IPS DF 6.9 (cell line): ENCODE results near the gene TMA7.

Experiments
- DNase-seq: peaks from one replicate; pipeline ENCODE4 v3.0.0-alpha.2; 2013; ENCODE audit warnings: low read depth, low spot score
- H3K27ac ChIP-seq: one replicate; pipeline ENCODE4 v1.5.1; 2013; ENCODE audit warnings: low read length, control low read depth
- H3K27me3 ChIP-seq: 2 replicates; pipeline ENCODE4 v1.6.1; 2013; ENCODE audit warnings: mild to moderate bottlenecking, low read length; ENCODE audit not compliant: control insufficient read depth, insufficient read depth
- H3K36me3 ChIP-seq: 2 replicates; pipeline ENCODE4 v1.6.1; 2013; ENCODE audit warnings: low read length; ENCODE audit not compliant: control insufficient read depth, insufficient read depth
- H3K4me1 ChIP-seq: 2 replicates; pipeline ENCODE4 v1.6.1; 2013; ENCODE audit warnings: low read length; ENCODE audit not compliant: control insufficient read depth, insufficient read depth
- H3K4me3 ChIP-seq: 2 replicates; pipeline ENCODE4 v1.5.1; 2013; ENCODE audit warnings: mild to moderate bottlenecking, low read length
- H3K9me3 ChIP-seq: 2 replicates; pipeline ENCODE4 v1.6.1; 2013; ENCODE audit warnings: low read length, inconsistent platforms; ENCODE audit not compliant: control insufficient read depth, insufficient read depth
- WGBS: extraction: QIAGEN DNeasy Blood & Tissue Kit; methylation state at CpG from one replicate; pipeline ENCODE4 v1.1.7; 2013; ENCODE audit warnings: mixed read lengths, missing lambda C conversion rate; ENCODE audit not compliant: insufficient read length, insufficient coverage; 5-methylcytosine and 5-hydroxymethylcytosine counted together

TMA7 gene

DNA sequence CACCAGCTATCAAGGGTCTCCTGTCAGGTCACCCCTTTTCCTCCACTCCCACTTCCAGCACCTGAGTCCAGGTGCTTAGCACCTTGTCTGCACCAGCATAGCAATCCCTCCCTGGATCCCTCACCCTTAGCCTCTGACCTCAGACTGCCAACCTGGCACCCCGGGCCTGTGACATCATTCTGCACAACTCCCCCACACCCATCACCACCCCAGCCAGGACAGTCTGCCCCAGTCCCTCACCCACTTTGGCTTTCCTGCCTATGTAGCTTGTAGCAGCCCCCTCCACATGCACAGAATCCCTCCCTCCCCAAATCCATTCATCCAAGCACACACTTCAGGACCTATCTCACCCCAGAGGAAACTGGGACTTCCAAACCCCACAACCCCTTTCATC lies 9.4 kb upstream of the TMA7 start:
- no CpG with 5 or more reads among the region's 1 CpG for WGBS
- Histone ChIP-seq H3K4me1 (peaks cover 13% of the 10 kb centered on the region), H3K9me3 (no peaks in the 10 kb centered on the region), H3K27ac (no peak overlapping the region), H3K36me3 (peaks cover 13% of the 10 kb centered on the region; the same call in 1 of the 2 replicates), H3K27me3 (no peaks in the 10 kb centered on the region), H3K4me3 (no peak overlapping the region)
- DNase-seq, result no peak

DNA sequence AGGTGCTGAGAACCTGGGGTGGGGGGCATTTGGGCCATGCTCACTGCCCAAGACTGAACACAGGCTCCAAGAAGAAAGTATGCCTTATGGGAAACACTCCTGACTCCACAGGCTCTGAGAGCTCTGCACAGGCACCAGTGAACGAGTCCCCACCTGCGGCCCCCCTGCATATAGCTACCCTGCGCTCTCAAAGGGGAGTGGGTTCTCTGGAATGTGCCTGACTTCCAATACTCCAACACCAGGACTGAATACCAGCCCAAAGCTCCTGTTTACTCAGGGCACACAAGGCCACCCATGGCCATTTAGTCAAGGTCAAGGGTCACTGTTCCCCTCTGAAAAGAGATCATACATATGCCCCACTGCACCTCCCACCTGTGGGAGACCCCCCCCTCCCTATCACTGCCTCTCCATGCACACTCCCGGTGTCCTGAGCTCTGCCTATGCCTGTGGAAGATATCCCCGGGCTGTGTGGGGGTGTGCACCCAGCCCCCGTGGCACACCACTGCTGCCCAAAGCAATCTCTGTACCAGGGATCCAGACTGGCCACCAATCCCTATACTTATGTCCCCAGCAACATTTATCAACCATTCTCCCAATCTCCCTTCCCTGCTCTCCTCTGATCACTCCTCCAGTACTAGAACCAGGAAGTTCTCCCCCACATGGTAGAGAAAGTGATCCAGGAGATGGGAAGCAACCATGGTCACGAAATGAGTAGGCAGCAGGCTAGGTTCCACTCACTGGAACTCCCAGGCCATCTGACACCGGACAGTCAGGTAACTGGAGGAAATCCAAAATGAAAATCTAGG lies 8.6 kb upstream of the TMA7 start:
- no peaks in the 10 kb centered on the region for H3K9me3 ChIP-seq
- H3K27ac ChIP-seq, result no peak overlapping the region
- no peak for DNase-seq
- WGBS, result no CpG with 5 or more reads among the region's 8 CpGs
- H3K4me3 ChIP-seq, result no peak overlapping the region
- peaks cover 13% of the 10 kb centered on the region for H3K4me1 ChIP-seq
- H3K36me3 ChIP-seq, result peaks cover 13% of the 10 kb centered on the region; the same call in 1 of the 2 replicates
- H3K27me3 ChIP-seq, result no peaks in the 10 kb centered on the region

- peaks cover 11% of the 10 kb centered on the region for H3K4me1 ChIP-seq
- H3K27me3 ChIP-seq, result no peaks in the 10 kb centered on the region
- peaks cover 13% of the 10 kb centered on the region; the same call in 1 of the 2 replicates for H3K36me3 ChIP-seq
- no peak overlapping the region for H3K4me3 ChIP-seq
- DNase-seq, result no peak
- WGBS, result no CpG with 5 or more reads among the region's 16 CpGs
- no peak overlapping the region for H3K27ac ChIP-seq
- H3K9me3 ChIP-seq, result no peaks in the 10 kb centered on the region
Measured at GRCh38 chr3:48432411-48433371, 7.4 kb upstream of the TMA7 start.

- Histone ChIP-seq H3K4me3 (no peak overlapping the region), H3K4me1 (peaks cover 11% of the 10 kb centered on the region), H3K27me3 (no peaks in the 10 kb centered on the region), H3K27ac (no peak overlapping the region), H3K9me3 (no peaks in the 10 kb centered on the region), H3K36me3 (peaks cover 13% of the 10 kb centered on the region; the same call in 1 of the 2 replicates)
- no peak for DNase-seq
- WGBS, result no CpG with 5 or more reads among the region's 12 CpGs
Measured at GRCh38 chr3:48433472-48434118, 6.5 kb upstream of the TMA7 start.

- Histone ChIP-seq H3K4me3 (no peak overlapping the region), H3K36me3 (peaks cover 13% of the 10 kb centered on the region; the same call in 1 of the 2 replicates), H3K27me3 (no peaks in the 10 kb centered on the region), H3K9me3 (no peaks in the 10 kb centered on the region), H3K27ac (no peak overlapping the region), H3K4me1 (peaks cover 11% of the 10 kb centered on the region)
- WGBS, result no CpG with 5 or more reads among the region's 15 CpGs
- DNase-seq, result no peak
Measured at GRCh38 chr3:48434591-48435222, 5.3 kb upstream of the TMA7 start.

DNA sequence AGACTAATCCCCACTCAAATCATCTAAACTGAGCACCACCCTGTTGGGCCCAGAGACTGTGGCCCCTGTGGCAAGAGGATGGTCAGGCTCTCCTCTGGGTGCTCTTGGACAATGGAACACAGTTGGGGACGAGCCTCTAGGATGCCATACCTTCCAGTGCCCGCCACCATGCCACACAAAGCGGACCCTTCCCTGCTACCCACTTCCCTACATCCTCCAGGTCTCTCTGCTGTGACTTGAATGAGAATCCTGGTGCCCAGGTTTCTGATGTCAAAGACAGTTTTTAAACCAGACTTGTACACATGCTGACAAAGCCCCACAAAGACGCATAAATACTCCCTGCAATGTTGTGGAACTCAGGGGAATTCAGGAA lies 4.8 kb upstream of the TMA7 start:
- Histone ChIP-seq H3K4me3 (no peak overlapping the region), H3K9me3 (no peaks in the 10 kb centered on the region), H3K4me1 (peaks cover 11% of the 10 kb centered on the region), H3K27me3 (no peaks in the 10 kb centered on the region), H3K27ac (no peak overlapping the region), H3K36me3 (peaks cover 13% of the 10 kb centered on the region; the same call in 1 of the 2 replicates)
- no peak for DNase-seq
- no CpG with 5 or more reads among the region's 4 CpGs for WGBS

- H3K36me3 ChIP-seq, result peaks cover 13% of the 10 kb centered on the region; the same call in 1 of the 2 replicates
- no peak overlapping the region for H3K27ac ChIP-seq
- WGBS, result no CpG with 5 or more reads among the region's 7 CpGs
Measured at GRCh38 chr3:48435774-48436476, 4.1 kb upstream of the TMA7 start.

GRCh38 chr3:48436477-48436787 lies 3.6 kb upstream of the TMA7 start:
- Histone ChIP-seq H3K4me1 (peaks cover 3% of the 10 kb centered on the region; the same call in 1 of the 2 replicates), H3K4me3 (no peak overlapping the region), H3K9me3 (no peaks in the 10 kb centered on the region), H3K27ac (no peak overlapping the region), H3K27me3 (no peaks in the 10 kb centered on the region), H3K36me3 (peaks cover 13% of the 10 kb centered on the region; the same call in 1 of the 2 replicates)
- DNase-seq, result no peak
- WGBS, result no CpG with 5 or more reads among the region's 1 CpG

More at GRCh38 chr3:48435774-48436476, 4.1 kb upstream of the TMA7 start:
- Histone ChIP-seq H3K9me3 (no peaks in the 10 kb centered on the region), H3K4me3 (no peak overlapping the region), H3K27me3 (no peaks in the 10 kb centered on the region), H3K4me1 (peaks cover 4% of the 10 kb centered on the region)
- DNase-seq, result peak; percentile 96

- peaks cover 13% of the 10 kb centered on the region; the same call in 1 of the 2 replicates for H3K36me3 ChIP-seq
- no peak for DNase-seq
- peaks cover 3% of the 10 kb centered on the region; the same call in 1 of the 2 replicates for H3K4me1 ChIP-seq
- H3K27ac ChIP-seq, result no peak overlapping the region
- H3K27me3 ChIP-seq, result no peaks in the 10 kb centered on the region
- H3K9me3 ChIP-seq, result no peaks in the 10 kb centered on the region
- no peak overlapping the region for H3K4me3 ChIP-seq
- WGBS, result no CpG with 5 or more reads among the region's 7 CpGs
Measured at GRCh38 chr3:48436855-48437254, 3.2 kb upstream of the TMA7 start.
